Nephron (organoid): ENCODE results near the gene ZNF423.
A peak's percentile ranks its signal among the peaks of the same experiment; 100 is the strongest.

Experiments used
- H3K27ac Mint-ChIP-seq, 3 experiments: 2 replicates each; pipeline ENCODE4 v1.8.0; 2020; ENCODE audit warnings: mixed read lengths in 3 of 3, mild to moderate bottlenecking in 2 of 3, moderate library complexity in 1 of 3
- H3K27me3 Mint-ChIP-seq: 2 replicates; pipeline ENCODE4 v1.8.0; 2021; ENCODE audit warnings: low read depth, mild to moderate bottlenecking, moderate library complexity, mixed read lengths
- H3K36me3 Mint-ChIP-seq: 2 replicates; pipeline ENCODE4 v1.8.0; 2020; ENCODE audit warnings: low read depth, mixed read lengths
- H3K4me1 Mint-ChIP-seq: 2 replicates; pipeline ENCODE4 v1.8.0; 2020; ENCODE audit warnings: mixed read lengths
- H3K4me3 Mint-ChIP-seq, 3 experiments: 2 replicates each; pipeline ENCODE4 v1.8.0; 2020; ENCODE audit warnings: mild to moderate bottlenecking in 3 of 3, mixed read lengths in 3 of 3, moderate library complexity in 2 of 3
- H3K9me3 Mint-ChIP-seq: 2 replicates; pipeline ENCODE4 v1.8.0; 2020; ENCODE audit warnings: mixed read lengths
- TF ChIP-seq, protein P1 (sequence below), 3 experiments: fragments of 200-600 bp; sonication (generic); IDR thresholded peaks; one replicate each; pipeline ENCODE4 v1.5.0; 2021; ENCODE audit warnings: antibody characterized with exemption in 3 of 3; ENCODE audit not compliant: unreplicated experiment in 3 of 3

Gene ZNF423

DNA sequence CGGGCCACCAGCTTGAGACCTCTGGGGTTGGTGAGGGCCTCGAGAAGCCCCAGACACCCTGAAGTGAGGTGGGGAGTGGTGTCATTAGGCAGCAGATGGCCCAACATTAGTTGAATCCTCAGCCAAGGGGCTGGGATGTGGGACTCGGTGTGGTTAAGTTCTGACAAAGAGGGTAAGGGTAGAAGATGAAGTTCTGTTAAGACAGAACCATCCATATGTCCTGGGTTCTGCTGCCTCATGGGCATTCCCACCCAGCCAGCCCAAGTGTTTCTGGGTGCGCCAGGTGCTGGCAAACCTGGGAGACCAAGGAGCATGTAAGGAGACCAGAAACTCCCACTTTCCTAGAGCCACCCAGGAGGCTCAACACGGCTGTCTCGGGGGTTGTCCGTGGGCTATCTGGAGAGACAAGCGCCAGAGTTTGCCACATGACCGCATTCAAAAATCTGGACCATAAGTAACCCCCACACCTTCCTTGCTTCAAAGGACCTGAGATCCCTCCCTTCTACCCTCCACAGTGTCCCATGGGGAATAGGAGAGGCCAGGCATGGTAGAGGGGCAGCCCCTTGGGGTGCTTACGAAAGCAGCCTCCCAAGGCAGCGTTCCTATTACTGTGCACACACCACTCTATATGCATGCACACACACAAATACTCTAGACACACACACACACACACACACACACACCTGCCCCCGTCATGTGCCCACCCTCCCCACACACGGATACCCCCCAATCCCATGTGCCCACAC is 353.6 kb downstream of the ZNF423 start:
- TF ChIP-seq, protein P1, sequence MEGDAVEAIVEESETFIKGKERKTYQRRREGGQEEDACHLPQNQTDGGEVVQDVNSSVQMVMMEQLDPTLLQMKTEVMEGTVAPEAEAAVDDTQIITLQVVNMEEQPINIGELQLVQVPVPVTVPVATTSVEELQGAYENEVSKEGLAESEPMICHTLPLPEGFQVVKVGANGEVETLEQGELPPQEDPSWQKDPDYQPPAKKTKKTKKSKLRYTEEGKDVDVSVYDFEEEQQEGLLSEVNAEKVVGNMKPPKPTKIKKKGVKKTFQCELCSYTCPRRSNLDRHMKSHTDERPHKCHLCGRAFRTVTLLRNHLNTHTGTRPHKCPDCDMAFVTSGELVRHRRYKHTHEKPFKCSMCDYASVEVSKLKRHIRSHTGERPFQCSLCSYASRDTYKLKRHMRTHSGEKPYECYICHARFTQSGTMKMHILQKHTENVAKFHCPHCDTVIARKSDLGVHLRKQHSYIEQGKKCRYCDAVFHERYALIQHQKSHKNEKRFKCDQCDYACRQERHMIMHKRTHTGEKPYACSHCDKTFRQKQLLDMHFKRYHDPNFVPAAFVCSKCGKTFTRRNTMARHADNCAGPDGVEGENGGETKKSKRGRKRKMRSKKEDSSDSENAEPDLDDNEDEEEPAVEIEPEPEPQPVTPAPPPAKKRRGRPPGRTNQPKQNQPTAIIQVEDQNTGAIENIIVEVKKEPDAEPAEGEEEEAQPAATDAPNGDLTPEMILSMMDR (IDR thresholded peaks at IDR 0.05; ENCODE audit: unreplicated experiment in 3 of 3): no peak
- Mint-ChIP-seq H3K27ac (no peak overlapping the region), H3K9me3 (no peaks in the 10 kb centered on the region), H3K27me3 (peaks cover 4% of the 10 kb centered on the region), H3K4me1 (peaks cover 26% of the 10 kb centered on the region), H3K4me3 (no peak overlapping the region), H3K36me3 (peaks cover 13% of the 10 kb centered on the region)

- peaks cover 32% of the 10 kb centered on the region for H3K4me1 Mint-ChIP-seq
- no peak overlapping the region for H3K4me3 Mint-ChIP-seq
- peak overlapping the region in 2 of 3 experiments; percentile 36 to 41 for H3K27ac Mint-ChIP-seq
- H3K9me3 Mint-ChIP-seq: no peaks in the 10 kb centered on the region
- TF ChIP-seq, protein P1 (IDR thresholded peaks at IDR 0.05; ENCODE audit: unreplicated experiment in 3 of 3): no peak
- peaks cover 8% of the 10 kb centered on the region for H3K27me3 Mint-ChIP-seq
- peaks cover 14% of the 10 kb centered on the region for H3K36me3 Mint-ChIP-seq
These were observed 355.9 kb downstream of the ZNF423 start for GRCh38 chr16:49499869-49500610.

- peaks cover 18% of the 10 kb centered on the region for H3K36me3 Mint-ChIP-seq
- H3K4me3 Mint-ChIP-seq: no peak overlapping the region
- peaks cover 8% of the 10 kb centered on the region for H3K27me3 Mint-ChIP-seq
- H3K9me3 Mint-ChIP-seq: no peaks in the 10 kb centered on the region
- H3K4me1 Mint-ChIP-seq: peaks cover 38% of the 10 kb centered on the region
- H3K27ac Mint-ChIP-seq: peak overlapping the region in 1 of 3 experiments; percentile 41
- TF ChIP-seq, protein P1 (IDR thresholded peaks at IDR 0.05; ENCODE audit: unreplicated experiment in 3 of 3): no peak
These were observed 356.5 kb downstream of the ZNF423 start for GRCh38 chr16:49499414-49499785.

- peaks cover 18% of the 10 kb centered on the region for H3K36me3 Mint-ChIP-seq
- H3K9me3 Mint-ChIP-seq: no peaks in the 10 kb centered on the region
- peaks cover 41% of the 10 kb centered on the region for H3K4me1 Mint-ChIP-seq
- peak overlapping the region in 1 of 3 experiments; percentile 40 for H3K27ac Mint-ChIP-seq
- TF ChIP-seq, protein P1 (IDR thresholded peaks at IDR 0.05; ENCODE audit: unreplicated experiment in 3 of 3): no peak
- peaks cover 8% of the 10 kb centered on the region for H3K27me3 Mint-ChIP-seq
- H3K4me3 Mint-ChIP-seq: no peak overlapping the region
These were observed 357.1 kb downstream of the ZNF423 start for GRCh38 chr16:49498666-49499413.

- Mint-ChIP-seq H3K9me3 (no peaks in the 10 kb centered on the region), H3K27ac (no peak overlapping the region), H3K4me3 (no peak overlapping the region), H3K27me3 (peaks cover 6% of the 10 kb centered on the region), H3K4me1 (peaks cover 46% of the 10 kb centered on the region), H3K36me3 (peaks cover 18% of the 10 kb centered on the region)
- TF ChIP-seq, protein P1 (IDR thresholded peaks at IDR 0.05; ENCODE audit: unreplicated experiment in 3 of 3): no peak
These were observed 357.6 kb downstream of the ZNF423 start for GRCh38 chr16:49498264-49498663.
